ENCODE data around the gene PKP4.

DNA sequence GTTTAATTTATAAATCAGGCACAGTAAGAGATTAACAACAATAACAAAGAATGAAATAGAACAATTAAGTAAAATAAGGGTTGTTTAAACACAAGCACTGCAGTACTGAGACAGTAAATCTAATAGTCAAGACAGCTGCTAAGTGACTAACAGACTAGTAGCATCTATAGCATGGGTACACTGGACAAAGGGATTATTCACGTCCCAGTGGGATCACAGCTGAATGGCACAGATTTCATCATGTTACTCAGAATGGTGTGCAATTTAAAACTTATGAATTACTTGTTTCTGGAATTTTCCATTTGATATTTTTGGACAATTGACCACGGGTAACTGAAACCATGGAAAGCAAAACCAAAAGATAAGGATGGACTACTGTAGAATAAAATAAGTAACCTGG, 176.5 kb downstream of the PKP4 start:
- TF ChIP-seq CTCF (conservative IDR thresholded peaks at IDR 0.05) (no peak), ZFX (IDR thresholded peaks at IDR 0.05) (no peak)
